ENCODE data around the gene CSHL1.
"Not testable (repeated sequence)": the region's sequence is repeated elsewhere in the genome, so short reads cannot be mapped to it uniquely, and the experiment has no call there.

Gene CSHL1

GRCh38 chr17:63881935-63882601, 29.0 kb downstream of the CSHL1 start, which contains the start of gene GH2:
TSS of gene GH2 (minus strand) at chr17:63881944. CDS start at chr17:63881801, 143 bp downstream.
- no peak for DNase-seq

DNA sequence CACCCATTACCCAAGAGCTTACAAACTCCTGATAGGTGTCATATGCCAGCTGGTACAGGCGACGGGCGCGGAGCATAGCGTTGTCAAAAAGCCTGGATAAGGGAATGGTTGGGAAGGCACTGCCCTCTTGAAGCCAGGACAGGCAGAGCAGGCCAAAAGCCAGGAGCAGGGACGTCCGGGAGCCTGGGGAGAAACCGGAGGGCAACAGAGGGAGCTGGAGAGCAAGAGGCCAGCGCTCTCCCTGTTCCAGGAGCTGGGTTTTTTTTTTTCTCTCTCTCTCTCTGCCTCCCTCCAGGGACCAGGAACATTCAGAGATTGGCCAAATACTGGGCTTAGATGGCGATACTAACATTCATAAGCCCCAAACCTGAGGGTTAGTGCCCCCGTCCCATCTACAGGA, 29.7 kb downstream of the CSHL1 start:
- DNase-seq, result not testable (repeated sequence)

DNA sequence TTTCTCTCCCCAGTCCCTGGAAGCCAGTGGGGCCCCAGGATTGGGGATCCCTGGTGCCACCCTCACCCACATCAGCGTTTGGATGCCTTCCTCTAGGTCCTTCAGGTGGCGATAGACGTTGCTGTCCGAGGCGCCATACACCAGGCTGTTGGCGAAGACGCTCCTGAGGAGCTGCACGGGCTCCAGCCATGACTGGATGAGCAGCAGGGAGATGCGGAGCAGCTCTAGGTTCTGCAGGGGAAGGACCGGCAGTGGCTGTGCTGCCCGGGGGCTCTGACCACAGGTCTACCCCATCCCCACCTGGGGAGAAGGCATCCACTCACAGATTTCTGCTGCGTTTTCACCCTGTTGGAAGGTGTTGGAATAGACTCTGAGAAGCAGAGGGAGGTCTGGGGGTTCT, 30.4 kb downstream of the CSHL1 start:
- no peak for DNase-seq

DNA sequence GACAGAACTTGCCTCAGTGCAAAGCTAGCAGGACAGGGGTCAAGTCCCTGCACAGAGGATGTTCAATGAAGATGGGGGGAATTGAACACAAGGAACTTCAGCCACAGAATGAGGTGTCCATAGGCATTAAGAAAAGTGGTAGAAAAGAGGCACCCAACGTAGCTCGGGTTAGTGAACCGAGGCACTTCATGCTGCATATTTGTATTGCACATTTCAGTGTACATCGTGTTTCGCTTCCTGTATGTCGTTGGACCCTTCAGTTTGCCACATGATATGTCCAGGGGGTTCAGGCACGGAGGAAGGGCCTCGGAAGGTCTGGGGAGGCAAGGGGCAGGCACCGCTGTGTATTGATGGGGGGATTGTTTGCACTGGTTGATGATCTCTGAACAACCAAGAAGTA, 32.6 kb downstream of the CSHL1 start:
- not testable (repeated sequence) for DNase-seq

DNA sequence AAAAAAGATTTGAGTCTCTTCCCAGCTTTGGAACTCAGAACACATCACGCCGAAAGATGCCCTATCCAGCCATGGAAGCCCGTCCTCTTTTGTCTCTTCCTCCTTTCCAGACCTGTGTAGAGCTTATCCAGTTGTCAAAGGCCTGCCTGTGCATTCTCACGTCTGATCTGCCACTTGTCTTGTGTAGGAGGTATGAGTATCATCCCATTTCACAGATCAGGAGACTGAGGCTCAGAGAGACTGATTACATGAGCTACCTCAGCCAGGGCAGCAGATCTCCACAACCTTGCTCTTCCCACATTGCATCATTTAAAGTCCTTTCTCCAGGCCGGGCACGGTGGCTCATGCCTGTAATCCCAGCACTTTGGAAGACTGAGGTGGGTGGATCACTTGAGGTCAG, 36.4 kb downstream of the CSHL1 start:
- not testable (repeated sequence) for DNase-seq

- not testable (repeated sequence) for DNase-seq
These were observed 36.9 kb downstream of the CSHL1 start for GRCh38 chr17:63874061-63874626.

DNA sequence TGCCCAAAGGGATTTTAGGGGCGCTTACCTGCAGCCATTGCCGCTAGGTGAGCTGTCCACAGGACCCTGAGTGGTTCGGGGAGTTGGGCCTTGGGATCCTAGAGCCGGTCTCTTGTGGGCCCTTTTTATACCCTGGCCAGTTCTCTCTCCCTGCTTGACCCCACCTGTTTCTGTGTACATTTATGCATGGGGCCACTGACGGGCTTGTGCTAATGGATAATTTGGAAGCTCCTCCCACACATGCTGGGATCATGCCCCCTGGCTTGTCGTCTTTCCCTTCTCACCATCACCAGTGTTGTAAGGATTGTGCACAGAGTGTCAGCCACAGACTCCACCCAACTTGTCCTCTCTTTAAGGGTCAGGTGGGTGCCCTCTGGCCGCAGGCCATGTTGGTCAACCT, 37.5 kb downstream of the CSHL1 start, which contains the start of gene CSH2:
Gene CSH2 (minus strand): TSS at position 101 of the 400 bp plus-strand sequence. CDS start 63 bp downstream, at position 38.
- DNase-seq, result not testable (repeated sequence)

GRCh38 chr17:63871646-63872365, 39.3 kb downstream of the CSHL1 start:
- DNase-seq, result not testable (repeated sequence)

GRCh38 chr17:63870292-63870665, 40.8 kb downstream of the CSHL1 start:
- DNase-seq, result not testable (repeated sequence)

GRCh38 chr17:63869491-63870291, 41.4 kb downstream of the CSHL1 start:
- not testable (repeated sequence) for DNase-seq

DNA sequence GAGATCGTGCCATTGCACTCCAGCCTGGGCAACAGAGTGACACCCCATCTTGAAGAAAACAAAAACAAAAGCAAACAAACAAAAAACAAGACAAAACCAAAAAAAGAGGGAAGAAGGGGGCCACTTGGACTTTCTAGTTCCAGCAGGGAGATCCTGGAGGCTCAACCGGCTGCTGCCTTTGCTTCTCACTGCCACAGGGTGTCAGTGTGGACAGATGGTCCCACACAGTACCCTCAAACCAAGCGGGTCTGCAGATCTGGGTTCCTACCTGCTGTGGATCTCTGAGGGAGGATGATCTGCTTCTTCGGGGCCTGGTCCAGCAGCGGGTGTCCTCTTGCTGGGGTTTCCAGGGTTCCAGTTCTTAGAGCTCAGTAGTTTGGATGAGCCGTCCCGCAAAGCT, 44.4 kb downstream of the CSHL1 start:
- not testable (repeated sequence) for DNase-seq

Data from cortex of kidney (tissue), 1 donor.